HEK293 (cell line): ENCODE data around the gene SRSF12.

Experiments used
- ELK4 ChIP-seq: IDR thresholded peaks from 2 replicates; pipeline ENCODE4 v1.6.1; 2011; ENCODE audit warnings: mild to moderate bottlenecking, low read depth, low read length, borderline replicate concordance
- OVOL3 ChIP-seq: fragments of 450-650 bp; formaldehyde crosslinking; IDR thresholded peaks from 2 replicates; pipeline ENCODE4 v1.5.1; 2016; ENCODE audit warnings: missing biosample characterization, missing genetic modification characterization
- SP7 ChIP-seq: fragments of 450-650 bp; formaldehyde crosslinking; IDR thresholded peaks from 2 replicates; pipeline ENCODE4 v1.5.1; 2016; ENCODE audit warnings: missing biosample characterization, missing genetic modification characterization
- YY1 ChIP-seq: fragments of 450-650 bp; formaldehyde crosslinking; IDR thresholded peaks from 2 replicates; pipeline ENCODE4 v1.5.1; 2018; ENCODE audit warnings: missing biosample characterization, missing genetic modification characterization
- ZBTB44 ChIP-seq: fragments of 450-650 bp; IDR thresholded peaks from 2 replicates; pipeline ENCODE4 v1.5.1; 2018; ENCODE audit warnings: missing biosample characterization, mild to moderate bottlenecking, missing genetic modification characterization
- ZBTB48 ChIP-seq: fragments of 450-650 bp; formaldehyde crosslinking; IDR thresholded peaks from 2 replicates; pipeline ENCODE4 v1.5.1; 2016; ENCODE audit warnings: missing biosample characterization, missing genetic modification characterization
- ZNF121 ChIP-seq: fragments of 450-650 bp; formaldehyde crosslinking; IDR thresholded peaks from 2 replicates; pipeline ENCODE4 v1.5.1; 2016; ENCODE audit warnings: missing biosample characterization, missing genetic modification characterization
- ZNF146 ChIP-seq: fragments of 450-650 bp; formaldehyde crosslinking; IDR thresholded peaks from 2 replicates; pipeline ENCODE4 v1.5.1; 2016; ENCODE audit warnings: missing biosample characterization, missing genetic modification characterization
- ZNF391 ChIP-seq: fragments of 450-650 bp; formaldehyde crosslinking; IDR thresholded peaks from 2 replicates; pipeline ENCODE4 v1.5.1; 2016; ENCODE audit warnings: low read depth, missing biosample characterization, missing genetic modification characterization, borderline replicate concordance
- ZNF398 ChIP-seq: fragments of 450-650 bp; formaldehyde crosslinking; IDR thresholded peaks from 2 replicates; pipeline ENCODE4 v1.5.1; 2017; ENCODE audit warnings: missing biosample characterization, missing genetic modification characterization
- ZNF404 ChIP-seq: fragments of 450-650 bp; formaldehyde crosslinking; IDR thresholded peaks from 2 replicates; pipeline ENCODE4 v1.5.1; 2017; ENCODE audit warnings: missing biosample characterization, missing genetic modification characterization
- ZNF426 ChIP-seq: fragments of 450-650 bp; formaldehyde crosslinking; IDR thresholded peaks from 2 replicates; pipeline ENCODE4 v1.5.1; 2017; ENCODE audit warnings: missing biosample characterization, missing genetic modification characterization, mild to moderate bottlenecking, inconsistent platforms, moderate library complexity
- ZNF449 ChIP-seq: fragments of 450-650 bp; formaldehyde crosslinking; IDR thresholded peaks from 2 replicates; pipeline ENCODE4 v1.5.1; 2017; ENCODE audit warnings: missing biosample characterization, mild to moderate bottlenecking, missing genetic modification characterization, moderate library complexity
- ZNF514 ChIP-seq: fragments of 450-650 bp; formaldehyde crosslinking; IDR thresholded peaks from 2 replicates; pipeline ENCODE4 v1.5.1; 2016; ENCODE audit warnings: missing biosample characterization, missing genetic modification characterization
- ZNF701 ChIP-seq: fragments of 450-650 bp; formaldehyde crosslinking; IDR thresholded peaks from 2 replicates; pipeline ENCODE4 v1.5.1; 2016; ENCODE audit warnings: missing biosample characterization, missing genetic modification characterization
- ZNF776 ChIP-seq: fragments of 450-650 bp; formaldehyde crosslinking; IDR thresholded peaks from 2 replicates; pipeline ENCODE4 v1.5.0; 2017; ENCODE audit warnings: missing biosample characterization, missing genetic modification characterization, borderline replicate concordance
- ZNF791 ChIP-seq: fragments of 450-650 bp; formaldehyde crosslinking; IDR thresholded peaks from 2 replicates; pipeline ENCODE4 v1.5.1; 2016; ENCODE audit warnings: missing biosample characterization, missing genetic modification characterization
- TF ChIP-seq, protein P1 (sequence below): fragments of 450-650 bp; formaldehyde crosslinking; IDR thresholded peaks from 2 replicates; pipeline ENCODE4 v1.5.1; 2016; ENCODE audit warnings: missing biosample characterization, missing genetic modification characterization
- TF ChIP-seq, protein P2 (sequence below): fragments of 450-650 bp; formaldehyde crosslinking; IDR thresholded peaks from 2 replicates; pipeline ENCODE4 v1.5.1; 2016; ENCODE audit warnings: missing biosample characterization, missing genetic modification characterization
- TF ChIP-seq, protein P3 (sequence below): fragments of 450-650 bp; formaldehyde crosslinking; IDR thresholded peaks from 2 replicates; pipeline ENCODE4 v1.5.1; 2016; ENCODE audit warnings: missing biosample characterization, missing genetic modification characterization
- TF ChIP-seq, protein P4 (sequence below): fragments of 450-650 bp; formaldehyde crosslinking; IDR thresholded peaks from 2 replicates; pipeline ENCODE4 v1.5.1; 2016; ENCODE audit warnings: missing biosample characterization, missing genetic modification characterization, borderline replicate concordance
- TF ChIP-seq, protein P5 (sequence below): fragments of 450-650 bp; formaldehyde crosslinking; IDR thresholded peaks from 2 replicates; pipeline ENCODE4 v1.5.1; 2016; ENCODE audit warnings: missing biosample characterization, missing genetic modification characterization

SRSF12 gene

GRCh38 chr6:89145956-89146717 lies 28.3 kb upstream of the SRSF12 start, which contains the start of gene PM20D2 (continued):
- TF ChIP-seq, protein P1, sequence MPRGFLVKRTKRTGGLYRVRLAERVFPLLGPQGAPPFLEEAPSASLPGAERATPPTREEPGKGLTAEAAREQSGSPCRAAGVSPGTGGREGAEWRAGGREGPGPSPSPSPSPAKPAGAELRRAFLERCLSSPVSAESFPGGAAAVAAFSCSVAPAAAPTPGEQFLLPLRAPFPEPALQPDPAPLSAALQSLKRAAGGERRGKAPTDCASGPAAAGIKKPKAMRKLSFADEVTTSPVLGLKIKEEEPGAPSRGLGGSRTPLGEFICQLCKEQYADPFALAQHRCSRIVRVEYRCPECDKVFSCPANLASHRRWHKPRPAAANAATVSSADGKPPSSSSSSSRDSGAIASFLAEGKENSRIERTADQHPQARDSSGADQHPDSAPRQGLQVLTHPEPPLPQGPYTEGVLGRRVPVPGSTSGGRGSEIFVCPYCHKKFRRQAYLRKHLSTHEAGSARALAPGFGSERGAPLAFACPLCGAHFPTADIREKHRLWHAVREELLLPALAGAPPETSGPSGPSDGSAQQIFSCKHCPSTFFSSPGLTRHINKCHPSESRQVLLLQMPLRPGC = no peak
- TF ChIP-seq ZNF404 (tag by site-specific recombination) = no peak
- TF ChIP-seq, protein P2, sequence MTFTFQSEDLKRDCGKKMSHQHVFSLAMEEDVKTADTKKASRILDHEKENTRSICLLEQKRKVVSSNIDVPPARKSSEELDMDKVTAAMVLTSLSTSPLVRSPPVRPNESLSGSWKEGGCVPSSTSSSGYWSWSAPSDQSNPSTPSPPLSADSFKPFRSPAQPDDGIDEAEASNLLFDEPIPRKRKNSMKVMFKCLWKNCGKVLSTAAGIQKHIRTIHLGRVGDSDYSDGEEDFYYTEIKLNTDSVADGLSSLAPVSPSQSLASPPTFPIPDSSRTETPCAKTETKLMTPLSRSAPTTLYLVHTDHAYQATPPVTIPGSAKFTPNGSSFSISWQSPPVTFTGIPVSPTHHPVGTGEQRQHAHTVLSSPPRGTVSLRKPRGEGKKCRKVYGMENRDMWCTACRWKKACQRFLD (tag by site-specific recombination) = no peak
- no peak for TF ChIP-seq OVOL3 (tag by site-specific recombination)
- no peak for TF ChIP-seq ZNF514
- TF ChIP-seq ZNF121 = peak; percentile 69; the same call in 1 of the 2 replicates
- TF ChIP-seq, protein P3, sequence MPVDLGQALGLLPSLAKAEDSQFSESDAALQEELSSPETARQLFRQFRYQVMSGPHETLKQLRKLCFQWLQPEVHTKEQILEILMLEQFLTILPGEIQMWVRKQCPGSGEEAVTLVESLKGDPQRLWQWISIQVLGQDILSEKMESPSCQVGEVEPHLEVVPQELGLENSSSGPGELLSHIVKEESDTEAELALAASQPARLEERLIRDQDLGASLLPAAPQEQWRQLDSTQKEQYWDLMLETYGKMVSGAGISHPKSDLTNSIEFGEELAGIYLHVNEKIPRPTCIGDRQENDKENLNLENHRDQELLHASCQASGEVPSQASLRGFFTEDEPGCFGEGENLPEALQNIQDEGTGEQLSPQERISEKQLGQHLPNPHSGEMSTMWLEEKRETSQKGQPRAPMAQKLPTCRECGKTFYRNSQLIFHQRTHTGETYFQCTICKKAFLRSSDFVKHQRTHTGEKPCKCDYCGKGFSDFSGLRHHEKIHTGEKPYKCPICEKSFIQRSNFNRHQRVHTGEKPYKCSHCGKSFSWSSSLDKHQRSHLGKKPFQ (tag by site-specific recombination) = no peak
- TF ChIP-seq ZNF776 (tag by site-specific recombination) = no peak
- no peak for TF ChIP-seq SP7 (tag by site-specific recombination)
- 0 out of 2 replicates have a peak, but pooled peaks have one; percentile 25 for TF ChIP-seq ZNF146
- no peak for TF ChIP-seq ELK4
- no peak for TF ChIP-seq ZNF701 (tag by site-specific recombination)
- peak; percentile 38; the same call in 1 of the 2 replicates for TF ChIP-seq ZNF449 (tag by site-specific recombination)
- TF ChIP-seq, protein P4, sequence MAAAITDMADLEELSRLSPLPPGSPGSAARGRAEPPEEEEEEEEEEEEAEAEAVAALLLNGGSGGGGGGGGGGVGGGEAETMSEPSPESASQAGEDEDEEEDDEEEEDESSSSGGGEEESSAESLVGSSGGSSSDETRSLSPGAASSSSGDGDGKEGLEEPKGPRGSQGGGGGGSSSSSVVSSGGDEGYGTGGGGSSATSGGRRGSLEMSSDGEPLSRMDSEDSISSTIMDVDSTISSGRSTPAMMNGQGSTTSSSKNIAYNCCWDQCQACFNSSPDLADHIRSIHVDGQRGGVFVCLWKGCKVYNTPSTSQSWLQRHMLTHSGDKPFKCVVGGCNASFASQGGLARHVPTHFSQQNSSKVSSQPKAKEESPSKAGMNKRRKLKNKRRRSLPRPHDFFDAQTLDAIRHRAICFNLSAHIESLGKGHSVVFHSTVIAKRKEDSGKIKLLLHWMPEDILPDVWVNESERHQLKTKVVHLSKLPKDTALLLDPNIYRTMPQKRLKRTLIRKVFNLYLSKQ (tag by site-specific recombination) = no peak
- TF ChIP-seq ZNF426 (tag by site-specific recombination) = no peak
- no peak for TF ChIP-seq ZNF398 (tag by site-specific recombination)
- TF ChIP-seq, protein P5, sequence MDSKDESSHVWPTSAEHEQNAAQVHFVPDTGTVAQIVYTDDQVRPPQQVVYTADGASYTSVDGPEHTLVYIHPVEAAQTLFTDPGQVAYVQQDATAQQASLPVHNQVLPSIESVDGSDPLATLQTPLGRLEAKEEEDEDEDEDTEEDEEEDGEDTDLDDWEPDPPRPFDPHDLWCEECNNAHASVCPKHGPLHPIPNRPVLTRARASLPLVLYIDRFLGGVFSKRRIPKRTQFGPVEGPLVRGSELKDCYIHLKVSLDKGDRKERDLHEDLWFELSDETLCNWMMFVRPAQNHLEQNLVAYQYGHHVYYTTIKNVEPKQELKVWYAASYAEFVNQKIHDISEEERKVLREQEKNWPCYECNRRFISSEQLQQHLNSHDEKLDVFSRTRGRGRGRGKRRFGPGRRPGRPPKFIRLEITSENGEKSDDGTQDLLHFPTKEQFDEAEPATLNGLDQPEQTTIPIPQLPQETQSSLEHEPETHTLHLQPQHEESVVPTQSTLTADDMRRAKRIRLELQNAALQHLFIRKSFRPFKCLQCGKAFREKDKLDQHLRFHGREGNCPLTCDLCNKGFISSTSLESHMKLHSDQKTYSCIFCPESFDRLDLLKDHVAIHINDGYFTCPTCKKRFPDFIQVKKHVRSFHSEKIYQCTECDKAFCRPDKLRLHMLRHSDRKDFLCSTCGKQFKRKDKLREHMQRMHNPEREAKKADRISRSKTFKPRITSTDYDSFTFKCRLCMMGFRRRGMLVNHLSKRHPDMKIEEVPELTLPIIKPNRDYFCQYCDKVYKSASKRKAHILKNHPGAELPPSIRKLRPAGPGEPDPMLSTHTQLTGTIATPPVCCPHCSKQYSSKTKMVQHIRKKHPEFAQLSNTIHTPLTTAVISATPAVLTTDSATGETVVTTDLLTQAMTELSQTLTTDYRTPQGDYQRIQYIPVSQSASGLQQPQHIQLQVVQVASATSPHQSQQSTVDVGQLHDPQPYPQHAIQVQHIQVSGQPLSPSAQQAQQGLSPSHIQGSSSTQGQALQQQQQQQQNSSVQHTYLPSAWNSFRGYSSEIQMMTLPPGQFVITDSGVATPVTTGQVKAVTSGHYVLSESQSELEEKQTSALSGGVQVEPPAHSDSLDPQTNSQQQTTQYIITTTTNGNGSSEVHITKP (tag by site-specific recombination) = 0 out of 2 replicates have a peak, but pooled peaks have one; percentile 16
- TF ChIP-seq YY1 (tag by site-specific recombination) = peak; percentile 84
- 0 out of 2 replicates have a peak, but pooled peaks have one; percentile 5 for TF ChIP-seq ZBTB44 (tag by site-specific recombination)
- TF ChIP-seq ZNF391 (tag by site-specific recombination) = peak; percentile 33; the same call in 1 of the 2 replicates
- TF ChIP-seq ZNF791 (tag by site-specific recombination) = no peak
- peak; percentile 64 for TF ChIP-seq ZBTB48 (tag by site-specific recombination)
